WERI-Rb-1 (cell line): Measurements from ENCODE around the gene SLC17A8.

Experiments used
- DNase-seq: peaks from one replicate; pipeline ENCODE4 v3.0.0-alpha.2; 2020
- H3K27ac ChIP-seq: fragments of 250-450 bp; sonication (Bioruptor Pico); 2 replicates; pipeline ENCODE4 v1.5.1; 2020; ENCODE audit warnings: mild to moderate bottlenecking, moderate library complexity
- H3K27me3 ChIP-seq: fragments of 250-450 bp; sonication (Bioruptor Pico); 2 replicates; pipeline ENCODE4 v1.5.1; 2021; ENCODE audit warnings: mild to moderate bottlenecking, low read depth, moderate library complexity; ENCODE audit not compliant: insufficient read depth, severe bottlenecking
- H3K36me3 ChIP-seq: fragments of 250-450 bp; sonication (Bioruptor Pico); 2 replicates; pipeline ENCODE4 v1.5.1; 2020; ENCODE audit warnings: mild to moderate bottlenecking, moderate library complexity
- H3K4me3 ChIP-seq: 2 replicates; pipeline ENCODE4 v1.5.1; 2011; ENCODE audit warnings: low read depth, mild to moderate bottlenecking, control low read depth, low read length
- H3K9me3 ChIP-seq: fragments of 250-450 bp; sonication (Bioruptor Pico); 2 replicates; pipeline ENCODE4 v1.5.1; 2021; ENCODE audit warnings: mild to moderate bottlenecking, moderate library complexity; ENCODE audit not compliant: severe bottlenecking
- CTCF ChIP-seq: IDR thresholded peaks from 2 replicates; pipeline ENCODE4 v1.5.1; 2011; ENCODE audit warnings: low read depth, mild to moderate bottlenecking, control low read depth, inconsistent platforms, low read length

The SLC17A8 gene

GRCh38 chr12:100458191-100458590 lies 101.3 kb downstream of the SLC17A8 start:
- TF ChIP-seq CTCF = no peak
- H3K27ac ChIP-seq = no peak overlapping the region
- H3K27me3 ChIP-seq = no peaks in the 10 kb centered on the region
- no peak overlapping the region for H3K4me3 ChIP-seq
- no peak for DNase-seq
- H3K36me3 ChIP-seq = no peaks in the 10 kb centered on the region
- H3K9me3 ChIP-seq = no peaks in the 10 kb centered on the region

GRCh38 chr12:100460702-100461101 lies 103.8 kb downstream of the SLC17A8 start:
- no peaks in the 10 kb centered on the region for H3K9me3 ChIP-seq
- no peak for DNase-seq
- H3K27ac ChIP-seq = no peak overlapping the region
- TF ChIP-seq CTCF = no peak
- no peak overlapping the region for H3K4me3 ChIP-seq
- H3K36me3 ChIP-seq = no peaks in the 10 kb centered on the region
- H3K27me3 ChIP-seq = no peaks in the 10 kb centered on the region

- no peak overlapping the region for H3K4me3 ChIP-seq
- H3K9me3 ChIP-seq = no peaks in the 10 kb centered on the region
- H3K36me3 ChIP-seq = no peaks in the 10 kb centered on the region
- TF ChIP-seq CTCF = no peak
- DNase-seq = no peak
- H3K27me3 ChIP-seq = no peaks in the 10 kb centered on the region
- H3K27ac ChIP-seq = no peak overlapping the region
These were observed 104.6 kb downstream of the SLC17A8 start for GRCh38 chr12:100461330-100461973.

GRCh38 chr12:100463661-100464060 lies 106.8 kb downstream of the SLC17A8 start:
- H3K9me3 ChIP-seq = no peaks in the 10 kb centered on the region
- no peak for DNase-seq

GRCh38 chr12:100464529-100464928 lies 107.7 kb downstream of the SLC17A8 start:
- no peaks in the 10 kb centered on the region for H3K27me3 ChIP-seq
- no peak for DNase-seq
- H3K27ac ChIP-seq = no peak overlapping the region
- no peak overlapping the region for H3K4me3 ChIP-seq
- H3K36me3 ChIP-seq = no peaks in the 10 kb centered on the region
- H3K9me3 ChIP-seq = no peaks in the 10 kb centered on the region
- no peak for TF ChIP-seq CTCF

More at GRCh38 chr12:100463661-100464060, 106.8 kb downstream of the SLC17A8 start:
- Histone ChIP-seq H3K27me3 (no peaks in the 10 kb centered on the region), H3K4me3 (no peak overlapping the region), H3K36me3 (no peaks in the 10 kb centered on the region), H3K27ac (no peak overlapping the region)
- TF ChIP-seq CTCF = no peak

GRCh38 chr12:100468126-100468525 lies 111.3 kb downstream of the SLC17A8 start:
- no peaks in the 10 kb centered on the region for H3K36me3 ChIP-seq

More at GRCh38 chr12:100468126-100468525, 111.3 kb downstream of the SLC17A8 start:
- DNase-seq = no peak
- TF ChIP-seq CTCF = no peak
- H3K9me3 ChIP-seq = no peaks in the 10 kb centered on the region
- H3K27me3 ChIP-seq = no peaks in the 10 kb centered on the region
- no peak overlapping the region for H3K4me3 ChIP-seq
- no peak overlapping the region for H3K27ac ChIP-seq
